ENCODE data around the gene TNFSF8.

TNFSF8 gene

GRCh38 chr9:114935119-114935518 lies 4.7 kb upstream of the TNFSF8 start (continued):
- TF ChIP-seq MEIS1 (CRISPR knock-in tag; IDR thresholded peaks at IDR 0.05; ENCODE audit: borderline replicate concordance) (no peak), ZNF292 (tag by site-specific recombination; IDR thresholded peaks at IDR 0.05; ENCODE audit: borderline replicate concordance, low read depth) (no peak), ZNF248 (tag by site-specific recombination; IDR thresholded peaks at IDR 0.05) (no peak), ZNF48 (tag by site-specific recombination; IDR thresholded peaks at IDR 0.05) (no peak), ZNF341 (tag by site-specific recombination; IDR thresholded peaks at IDR 0.05; ENCODE audit: low read depth) (no peak), ZNF302 (tag by site-specific recombination; IDR thresholded peaks at IDR 0.05; ENCODE audit: low read depth) (no peak), KLF16 (tag by site-specific recombination; IDR thresholded peaks at IDR 0.05) (no peak), ZBTB11 (tag by site-specific recombination; conservative IDR thresholded peaks at IDR 0.05; ENCODE audit: low read depth) (no peak), ZNF776 (tag by site-specific recombination; IDR thresholded peaks at IDR 0.05; ENCODE audit: borderline replicate concordance) (no peak), ZNF362 (tag by site-specific recombination; IDR thresholded peaks at IDR 0.05) (no peak), PRDM10 (tag by site-specific recombination; IDR thresholded peaks at IDR 0.05) (no peak), ZBTB17 (tag by site-specific recombination; IDR thresholded peaks at IDR 0.05) (no peak)

GRCh38 chr9:114932502-114932901 lies 2.1 kb upstream of the TNFSF8 start:
- no peaks in the 10 kb centered on the region for H3K9me3 ChIP-seq (ENCODE audit: control insufficient read depth, insufficient read depth, low read depth, low read length)
- H3K36me3 ChIP-seq (ENCODE audit: control insufficient read depth in 2 of 2, insufficient read depth in 1 of 2, low read length in 2 of 2): no peaks in the 10 kb centered on the region
- H3K4me1 ChIP-seq (ENCODE audit: control insufficient read depth, insufficient read depth, low read length): no peaks in the 10 kb centered on the region
- POLR2A ChIA-PET: no interaction called here
- TF ChIP-seq ATF2 (tag by site-specific recombination; IDR thresholded peaks at IDR 0.05; ENCODE audit: low read depth) (no peak), ZNF157 (tag by site-specific recombination; IDR thresholded peaks at IDR 0.05) (no peak), GLI2 (tag by site-specific recombination; IDR thresholded peaks at IDR 0.05; ENCODE audit: borderline replicate concordance, low read depth) (no peak), ZBTB1 (tag by site-specific recombination; IDR thresholded peaks at IDR 0.05) (no peak), PRDM10 (tag by site-specific recombination; IDR thresholded peaks at IDR 0.05) (no peak), PATZ1 (tag by site-specific recombination; IDR thresholded peaks at IDR 0.05) (no peak), ZNF521 (tag by site-specific recombination; IDR thresholded peaks at IDR 0.05) (no peak), ZNF341 (tag by site-specific recombination; IDR thresholded peaks at IDR 0.05; ENCODE audit: low read depth) (no peak)
- no peak overlapping the region for H3K4me3 ChIP-seq (ENCODE audit: low read depth, low read length)
- CTCF ChIA-PET: interaction anchor here (0.7 kb wide), 1 partner anchor 947 kb away, joined by 3 read pairs; no protein-coding TSS in a partner anchor
- no peak overlapping the region for H3K27ac ChIP-seq (ENCODE audit: extremely low read depth, low read depth, low read length)
